Measurements from ENCODE around the gene USP17L21.
"Not testable (repeated sequence)": the region's sequence is repeated elsewhere in the genome, so short reads cannot be mapped to it uniquely, and the experiment has no call there.

Gene USP17L21

GRCh38 chr4:9262572-9262971 is at the start of gene USP17L21:
Gene USP17L21, plus strand, starts transcription at chr4:9262872. Its CDS starts 0 bp downstream, at chr4:9262872.
- H3K9me3 Mint-ChIP-seq, H3K4me3 Mint-ChIP-seq, H3K27ac Mint-ChIP-seq, CTCF ChIA-PET, H3K27me3 Mint-ChIP-seq, DNase-seq, H3K4me1 Mint-ChIP-seq, H3K36me3 Mint-ChIP-seq: not testable (repeated sequence)

GRCh38 chr4:9214701-9215100 is 48.0 kb upstream of the USP17L21 start:
- H3K36me3 Mint-ChIP-seq, H3K27ac Mint-ChIP-seq, H3K4me3 Mint-ChIP-seq, H3K9me3 Mint-ChIP-seq, CTCF ChIA-PET, DNase-seq, H3K4me1 Mint-ChIP-seq, H3K27me3 Mint-ChIP-seq: not testable (repeated sequence)

- H3K27ac Mint-ChIP-seq, H3K9me3 Mint-ChIP-seq, H3K4me3 Mint-ChIP-seq, DNase-seq, H3K36me3 Mint-ChIP-seq, CTCF ChIA-PET, H3K4me1 Mint-ChIP-seq, H3K27me3 Mint-ChIP-seq: not testable (repeated sequence)
Observed at GRCh38 chr4:9215105-9215504, 47.6 kb upstream of the USP17L21 start, which contains the start of gene USP17L11. Gene USP17L11, plus strand, starts transcription at chr4:9215405. Its CDS starts 0 bp downstream, at chr4:9215405.

GRCh38 chr4:9219852-9220251 is 42.8 kb upstream of the USP17L21 start, which contains the start of gene USP17L12:
Gene USP17L12, plus strand, starts transcription at chr4:9220152. Its CDS starts 0 bp downstream, at chr4:9220152.
- H3K9me3 Mint-ChIP-seq: not testable (repeated sequence)

GRCh38 chr4:9224596-9224995 is 38.1 kb upstream of the USP17L21 start, which contains the start of gene USP17L13:
Gene USP17L13, plus strand, starts transcription at chr4:9224896. Its CDS starts 0 bp downstream, at chr4:9224896.
- H3K27me3 Mint-ChIP-seq, H3K27ac Mint-ChIP-seq, H3K36me3 Mint-ChIP-seq, DNase-seq, CTCF ChIA-PET, H3K9me3 Mint-ChIP-seq, H3K4me1 Mint-ChIP-seq, H3K4me3 Mint-ChIP-seq: not testable (repeated sequence)

More at GRCh38 chr4:9219852-9220251, 42.8 kb upstream of the USP17L21 start, which contains the start of gene USP17L12:
- H3K36me3 Mint-ChIP-seq, H3K4me1 Mint-ChIP-seq, H3K27me3 Mint-ChIP-seq, CTCF ChIA-PET, DNase-seq, H3K4me3 Mint-ChIP-seq, H3K27ac Mint-ChIP-seq: not testable (repeated sequence)

- H3K27me3 Mint-ChIP-seq, CTCF ChIA-PET, H3K27ac Mint-ChIP-seq, H3K4me3 Mint-ChIP-seq, H3K9me3 Mint-ChIP-seq, H3K4me1 Mint-ChIP-seq, DNase-seq, H3K36me3 Mint-ChIP-seq: not testable (repeated sequence)
Observed at GRCh38 chr4:9230249-9230648, 32.4 kb upstream of the USP17L21 start.

- H3K36me3 Mint-ChIP-seq, H3K27ac Mint-ChIP-seq, H3K4me3 Mint-ChIP-seq, DNase-seq, H3K27me3 Mint-ChIP-seq, CTCF ChIA-PET, H3K9me3 Mint-ChIP-seq, H3K4me1 Mint-ChIP-seq: not testable (repeated sequence)
Observed at GRCh38 chr4:9234085-9234484, 28.6 kb upstream of the USP17L21 start, which contains the start of gene USP17L15. Gene USP17L15, plus strand, starts transcription at chr4:9234385. Its CDS starts 0 bp downstream, at chr4:9234385.

GRCh38 chr4:9238461-9238860 is 24.2 kb upstream of the USP17L21 start:
- H3K9me3 Mint-ChIP-seq, H3K27me3 Mint-ChIP-seq, H3K4me3 Mint-ChIP-seq, H3K4me1 Mint-ChIP-seq, H3K36me3 Mint-ChIP-seq, CTCF ChIA-PET, H3K27ac Mint-ChIP-seq: not testable (repeated sequence)
- peak; percentile 12 for DNase-seq

GRCh38 chr4:9243579-9243978 is 19.1 kb upstream of the USP17L21 start, which contains the start of gene USP17L17:
Gene USP17L17, plus strand, starts transcription at chr4:9243879. Its CDS starts 0 bp downstream, at chr4:9243879.
- CTCF ChIA-PET, H3K4me1 Mint-ChIP-seq, H3K27ac Mint-ChIP-seq, H3K4me3 Mint-ChIP-seq, H3K27me3 Mint-ChIP-seq, H3K9me3 Mint-ChIP-seq, H3K36me3 Mint-ChIP-seq, DNase-seq: not testable (repeated sequence)

- H3K4me1 Mint-ChIP-seq, H3K4me3 Mint-ChIP-seq, H3K27me3 Mint-ChIP-seq, H3K27ac Mint-ChIP-seq, H3K36me3 Mint-ChIP-seq, H3K9me3 Mint-ChIP-seq, CTCF ChIA-PET: not testable (repeated sequence)
- peak; percentile 14 for DNase-seq
Observed at GRCh38 chr4:9247953-9248680, 14.6 kb upstream of the USP17L21 start, which contains the start of gene USP17L18. Gene USP17L18, plus strand, starts transcription at chr4:9248630. Its CDS starts 0 bp downstream, at chr4:9248630.

GRCh38 chr4:9253078-9253477 is 9.6 kb upstream of the USP17L21 start, which contains the start of gene USP17L19:
Gene USP17L19, plus strand, starts transcription at chr4:9253378. Its CDS starts 0 bp downstream, at chr4:9253378.
- H3K9me3 Mint-ChIP-seq, CTCF ChIA-PET, H3K36me3 Mint-ChIP-seq, H3K27ac Mint-ChIP-seq, H3K4me1 Mint-ChIP-seq, DNase-seq, H3K4me3 Mint-ChIP-seq, H3K27me3 Mint-ChIP-seq: not testable (repeated sequence)

GRCh38 chr4:9257824-9258223 is 4.8 kb upstream of the USP17L21 start, which contains the start of gene USP17L20:
Gene USP17L20, plus strand, starts transcription at chr4:9258124. Its CDS starts 0 bp downstream, at chr4:9258124.
- H3K4me1 Mint-ChIP-seq, H3K27ac Mint-ChIP-seq, DNase-seq, H3K36me3 Mint-ChIP-seq, CTCF ChIA-PET, H3K9me3 Mint-ChIP-seq, H3K27me3 Mint-ChIP-seq, H3K4me3 Mint-ChIP-seq: not testable (repeated sequence)

GRCh38 chr4:9267319-9267718 is 4.6 kb downstream of the USP17L21 start, which contains the start of gene USP17L22:
Gene USP17L22, plus strand, starts transcription at chr4:9267619. Its CDS starts 0 bp downstream, at chr4:9267619.
- CTCF ChIA-PET, H3K27me3 Mint-ChIP-seq, DNase-seq, H3K4me3 Mint-ChIP-seq, H3K9me3 Mint-ChIP-seq, H3K36me3 Mint-ChIP-seq, H3K4me1 Mint-ChIP-seq, H3K27ac Mint-ChIP-seq: not testable (repeated sequence)

- DNase-seq: peak; percentile 23
- H3K4me3 Mint-ChIP-seq, H3K27me3 Mint-ChIP-seq, H3K4me1 Mint-ChIP-seq, CTCF ChIA-PET, H3K36me3 Mint-ChIP-seq, H3K9me3 Mint-ChIP-seq, H3K27ac Mint-ChIP-seq: not testable (repeated sequence)
Observed at GRCh38 chr4:9271719-9272118, 9.0 kb downstream of the USP17L21 start.

All from activated naive CD4-positive, alpha-beta T cell treated with anti-CD3 and anti-CD28 coated beads, Interleukin-2, amount 10 ng/mL, durations not matched to agents 7 days and 5 days (primary cell).